IPS-18c (cell line): ENCODE results near the gene DDX10.

Source experiments
- H3K4me3 ChIP-seq: 2 replicates; pipeline ENCODE4 v1.7.0; 2013; ENCODE audit warnings: low read depth, mild to moderate bottlenecking, low read length, moderate library complexity; ENCODE audit not compliant: insufficient read depth
- H3K9me3 ChIP-seq: one replicate; pipeline ENCODE4 v1.6.1; 2013; ENCODE audit warnings: mild to moderate bottlenecking, low read length, moderate library complexity; ENCODE audit not compliant: control insufficient read depth, insufficient read depth

The DDX10 gene

GRCh38 chr11:108983636-108984420 lies 319.0 kb downstream of the DDX10 start:
- Histone ChIP-seq H3K9me3 (no peaks in the 10 kb centered on the region), H3K4me3 (no peak overlapping the region)

GRCh38 chr11:108984523-108984922 lies 319.7 kb downstream of the DDX10 start:
- Histone ChIP-seq H3K4me3 (no peak overlapping the region), H3K9me3 (no peaks in the 10 kb centered on the region)

- no peak overlapping the region for H3K4me3 ChIP-seq
- H3K9me3 ChIP-seq = no peaks in the 10 kb centered on the region
Measured at GRCh38 chr11:108985236-108985944, 320.5 kb downstream of the DDX10 start.

- H3K4me3 ChIP-seq = no peak overlapping the region
- no peaks in the 10 kb centered on the region for H3K9me3 ChIP-seq
Measured at GRCh38 chr11:108985945-108986279, 321.0 kb downstream of the DDX10 start.
